Measurements from ENCODE around the gene VPS72.
"Not testable (repeated sequence)": the region's sequence is repeated elsewhere in the genome, so short reads cannot be mapped to it uniquely, and the experiment has no call there.

VPS72 gene

DNA sequence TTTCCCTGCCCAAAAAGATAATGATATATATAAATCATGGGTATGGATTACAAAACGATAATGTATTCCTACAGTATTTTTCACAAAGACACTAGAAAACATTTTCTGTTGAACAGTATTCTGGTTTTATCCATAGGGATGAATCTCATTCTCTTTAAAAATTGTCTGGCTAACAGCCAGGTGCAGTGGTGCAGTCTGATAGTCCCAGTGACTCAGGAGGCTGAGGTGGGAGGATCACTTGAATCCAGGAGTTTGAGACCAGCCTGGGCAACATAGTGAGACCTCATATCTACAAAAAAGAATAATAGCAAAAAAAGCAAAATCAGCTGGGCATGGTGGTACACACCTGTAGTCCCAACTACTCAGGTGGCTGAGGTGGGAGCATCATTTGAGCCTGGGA, 31.6 kb upstream of the VPS72 start:
- Histone ChIP-seq H3K4me1 (no peaks in the 10 kb centered on the region), H3K36me3 (peaks cover 22% of the 10 kb centered on the region), H3K4me3 (ENCODE audit: low read depth, low read length) (no peak overlapping the region), H3K9me3 (no peaks in the 10 kb centered on the region), H3K27me3 (no peaks in the 10 kb centered on the region)
- TF ChIP-seq CTCF (IDR thresholded peaks at IDR 0.05; ENCODE audit: low read depth, low read length) = no peak
- no peak for DNase-seq

GRCh38 chr1:151213560-151213959, 23.6 kb upstream of the VPS72 start:
- no peak for DNase-seq
- Histone ChIP-seq H3K9me3 (no peaks in the 10 kb centered on the region), H3K4me1 (no peaks in the 10 kb centered on the region; the same call in 1 of the 2 replicates), H3K4me3 (ENCODE audit: low read depth, low read length) (no peak overlapping the region), H3K27me3 (no peaks in the 10 kb centered on the region), H3K36me3 (peaks cover 37% of the 10 kb centered on the region)
- no peak for TF ChIP-seq CTCF (IDR thresholded peaks at IDR 0.05; ENCODE audit: low read depth, low read length)

GRCh38 chr1:151211972-151212705, 22.1 kb upstream of the VPS72 start:
- Histone ChIP-seq H3K27me3 (no peaks in the 10 kb centered on the region), H3K4me3 (ENCODE audit: low read depth, low read length) (no peak overlapping the region), H3K36me3 (peaks cover 44% of the 10 kb centered on the region), H3K9me3 (no peaks in the 10 kb centered on the region), H3K4me1 (no peaks in the 10 kb centered on the region; the same call in 1 of the 2 replicates)
- no peak for TF ChIP-seq CTCF (IDR thresholded peaks at IDR 0.05; ENCODE audit: low read depth, low read length)
- DNase-seq = no peak

DNA sequence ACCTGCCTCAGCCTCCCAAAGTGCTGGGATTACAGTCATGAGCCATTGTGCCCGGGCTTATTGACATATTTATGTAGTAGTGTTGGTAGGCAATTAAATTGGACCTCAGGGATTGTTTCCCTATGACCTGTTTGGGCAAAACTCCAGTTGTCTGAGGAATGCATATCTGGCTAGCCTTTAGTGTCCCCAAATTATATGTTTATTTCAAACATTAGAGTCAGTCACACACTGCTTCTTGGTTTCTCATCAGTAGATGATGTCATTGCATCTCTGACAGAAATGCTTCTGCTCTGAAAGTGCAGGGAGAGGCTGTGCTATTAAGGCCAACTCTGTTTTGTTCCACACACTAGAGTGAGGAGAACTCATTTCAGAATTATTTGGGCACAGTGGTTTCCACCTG, 20.8 kb upstream of the VPS72 start:
- no peak for TF ChIP-seq CTCF (IDR thresholded peaks at IDR 0.05; ENCODE audit: low read depth, low read length)
- no peak for DNase-seq

DNA sequence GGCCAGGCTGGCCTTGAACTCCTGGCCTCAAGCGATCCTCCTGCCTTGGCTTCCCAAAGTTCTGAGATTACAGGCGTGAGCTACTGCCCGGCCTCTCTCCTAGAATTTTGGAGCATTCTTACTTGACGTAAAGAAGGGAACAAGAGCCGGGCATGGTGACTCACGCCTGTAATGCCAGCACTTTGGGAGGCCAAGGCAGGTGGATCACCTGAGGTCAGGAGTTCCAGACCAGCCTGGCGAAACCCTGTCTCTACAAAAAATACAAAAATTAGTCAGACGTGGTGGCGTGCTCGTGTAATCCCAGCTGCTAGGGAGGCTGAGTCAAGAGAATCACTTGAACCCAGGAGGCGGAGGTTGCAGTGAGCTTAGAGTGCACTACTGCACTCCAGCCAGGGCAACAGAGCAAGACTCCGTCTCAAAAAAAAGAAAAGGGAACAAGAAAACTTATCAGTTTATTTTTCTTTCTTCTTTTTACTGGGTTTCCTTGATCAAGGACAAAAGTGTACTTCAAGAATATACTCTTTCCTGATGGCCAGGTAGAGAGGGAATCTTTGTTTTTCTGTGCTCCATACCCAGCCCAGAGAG, 15.5 kb upstream of the VPS72 start:
- peaks cover 61% of the 10 kb centered on the region for H3K36me3 ChIP-seq
- H3K4me1 ChIP-seq; DNase-seq; H3K9me3 ChIP-seq; H3K27me3 ChIP-seq; H3K4me3 ChIP-seq (ENCODE audit: low read depth, low read length): not testable (repeated sequence)

More for the DNA sequence above, 20.8 kb upstream of the VPS72 start:
- no peaks in the 10 kb centered on the region; the same call in 1 of the 2 replicates for H3K4me1 ChIP-seq
- no peaks in the 10 kb centered on the region for H3K27me3 ChIP-seq
- H3K36me3 ChIP-seq = peaks cover 52% of the 10 kb centered on the region
- H3K9me3 ChIP-seq = no peaks in the 10 kb centered on the region
- H3K4me3 ChIP-seq (ENCODE audit: low read depth, low read length) = no peak overlapping the region

DNA sequence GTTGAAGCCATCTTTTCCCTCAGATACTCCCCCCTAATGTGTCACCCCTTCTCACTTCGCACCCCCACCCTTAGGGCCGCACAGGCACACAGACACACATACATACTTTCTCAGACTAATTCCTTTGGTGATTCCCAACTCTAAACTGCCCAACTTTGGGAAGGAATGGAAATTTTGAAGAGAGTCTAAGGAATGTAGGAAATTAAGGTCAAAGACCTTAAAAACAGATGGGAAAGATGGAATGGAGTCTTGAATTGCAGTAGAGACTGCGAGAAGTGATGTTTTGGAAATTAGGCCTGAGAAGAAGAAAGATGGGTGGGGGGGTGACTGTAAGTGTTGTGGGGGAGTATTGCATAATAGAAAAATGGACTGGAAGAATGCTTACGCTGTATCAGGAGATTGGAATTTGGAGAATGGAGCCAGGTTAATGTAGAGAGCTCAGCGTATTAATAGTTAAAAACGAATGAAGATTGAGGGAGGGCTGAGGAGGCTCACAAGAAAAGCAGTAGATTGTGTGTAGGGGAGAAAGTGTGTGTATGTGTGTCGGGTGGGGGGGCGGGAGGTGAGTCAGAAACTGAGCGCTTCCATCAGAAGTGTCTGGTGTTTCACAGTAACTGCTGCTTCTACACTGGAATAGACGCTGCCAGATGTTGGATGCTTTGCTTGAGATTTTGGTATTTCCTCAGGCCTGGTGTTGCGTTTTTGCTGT, 10.0 kb upstream of the VPS72 start:
- Histone ChIP-seq H3K4me3 (ENCODE audit: low read depth, low read length) (peak overlapping the region; percentile 89), H3K9me3 (no peaks in the 10 kb centered on the region), H3K36me3 (peaks cover 30% of the 10 kb centered on the region), H3K4me1 (no peaks in the 10 kb centered on the region), H3K27me3 (no peaks in the 10 kb centered on the region; the same call in 1 of the 2 replicates)
- no peak for DNase-seq
- no peak for TF ChIP-seq CTCF (IDR thresholded peaks at IDR 0.05; ENCODE audit: low read depth, low read length)

All from BE2C (cell line).